ENCODE measurements around the gene FILIP1.

FILIP1 gene

GRCh38 chr6:75326557-75327258 is 166.9 kb downstream of the FILIP1 start:
- DNase-seq, result no peak

- no peak for DNase-seq
Measured at GRCh38 chr6:75318900-75319299, 174.7 kb downstream of the FILIP1 start.

GRCh38 chr6:75317503-75318206 is 175.9 kb downstream of the FILIP1 start:
- DNase-seq, result no peak

- no peak for DNase-seq
Measured at GRCh38 chr6:75315978-75316377, 177.6 kb downstream of the FILIP1 start.

- no peak for DNase-seq
Measured at GRCh38 chr6:75308250-75308988, 185.2 kb downstream of the FILIP1 start.

- no peak for DNase-seq
Measured at GRCh38 chr6:75307364-75308004, 186.1 kb downstream of the FILIP1 start.

- no peak for DNase-seq
Measured at GRCh38 chr6:75306064-75306463, 187.5 kb downstream of the FILIP1 start.

GRCh38 chr6:75305573-75305972 is 188.0 kb downstream of the FILIP1 start:
- DNase-seq, result no peak

GRCh38 chr6:75302280-75302679 is 191.3 kb downstream of the FILIP1 start:
- DNase-seq, result no peak

GRCh38 chr6:75301537-75301936 is 192.1 kb downstream of the FILIP1 start:
- no peak for DNase-seq

- DNase-seq, result no peak
Measured at GRCh38 chr6:75301088-75301487, 192.5 kb downstream of the FILIP1 start.

- DNase-seq, result no peak
Measured at GRCh38 chr6:75300531-75300855, 193.1 kb downstream of the FILIP1 start.

- DNase-seq, result no peak
Measured at GRCh38 chr6:75299801-75300530, 193.6 kb downstream of the FILIP1 start.

GRCh38 chr6:75296811-75297779 is 196.5 kb downstream of the FILIP1 start:
- peak; percentile 51 to 68 for DNase-seq

- DNase-seq, result no peak
Measured at GRCh38 chr6:75292555-75292954, 201.0 kb downstream of the FILIP1 start.

GRCh38 chr6:75291744-75292143 is 201.9 kb downstream of the FILIP1 start:
- DNase-seq, result no peak

- DNase-seq, result no peak
Measured at GRCh38 chr6:75291331-75291730, 202.3 kb downstream of the FILIP1 start.

- no peak for DNase-seq
Measured at GRCh38 chr6:75290136-75290945, 203.3 kb downstream of the FILIP1 start.

GRCh38 chr6:75288023-75288422 is 205.6 kb downstream of the FILIP1 start:
- DNase-seq, result no peak

GRCh38 chr6:75287424-75287823 is 206.2 kb downstream of the FILIP1 start:
- no peak for DNase-seq

GRCh38 chr6:75286955-75287354 is 206.6 kb downstream of the FILIP1 start:
- no peak for DNase-seq

Measured in NCI-H1930 (cell line).